Measurements from ENCODE around the gene ACSF3. TPM values are rescaled to one million over a fixed set of nuclear protein-coding genes. Genes with fewer than 3 reads are reported as not detected.

The ACSF3 gene
- total and polyA plus RNA-seq, 3 donors from 2014 or later: 30.3 to 70.1 (median 61.0) TPM

DNA sequence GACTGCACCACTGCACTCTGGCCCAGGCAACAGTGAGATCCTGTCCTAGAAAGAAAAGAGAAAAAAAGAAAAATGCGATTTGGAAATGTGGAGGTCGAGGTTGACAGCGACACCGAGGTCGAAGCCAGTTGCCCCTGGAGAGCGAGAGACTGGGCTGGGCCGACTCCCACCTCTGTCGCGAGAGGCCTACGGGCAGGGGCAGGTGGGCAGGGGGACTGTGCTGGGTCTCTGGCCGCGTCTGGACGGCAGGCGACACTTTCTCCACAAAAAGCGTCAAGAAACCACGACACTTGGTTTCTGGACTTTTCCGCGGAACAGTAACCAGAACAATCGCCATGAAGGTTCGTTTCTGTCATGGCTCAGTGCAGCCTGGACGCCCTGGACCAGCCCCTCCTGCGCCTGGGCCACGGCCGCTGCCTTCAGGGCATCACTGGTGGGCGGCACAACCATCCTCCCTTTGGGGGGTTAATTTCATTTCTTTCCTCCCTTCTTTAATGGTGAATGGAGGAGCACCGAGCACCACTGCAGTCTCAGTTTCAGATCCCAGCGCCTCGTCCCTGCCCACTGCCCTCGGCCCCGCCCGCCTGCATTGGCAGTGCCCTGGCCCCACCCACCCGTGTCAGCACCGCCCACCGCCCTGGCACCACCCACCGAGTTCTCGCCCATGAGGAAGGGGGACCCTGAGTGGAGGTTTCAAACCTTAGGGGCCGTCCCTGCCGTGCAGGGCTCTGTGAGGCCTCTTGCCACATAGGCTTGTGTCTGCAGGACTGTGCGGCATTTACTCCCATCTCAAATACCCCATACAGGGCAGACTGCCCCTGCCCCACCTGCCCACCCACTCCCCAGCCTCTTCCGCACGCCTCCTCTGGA, 59.4 kb downstream of the ACSF3 start:
- Histone ChIP-seq H3K9me3 (no peaks in the 10 kb centered on the region), H3K27me3 (no peaks in the 10 kb centered on the region), H3K36me3 (ENCODE audit: low read depth, missing control alignments) (no peaks in the 10 kb centered on the region), H3K4me1 (peaks cover 26% of the 10 kb centered on the region), H3K4me3 (no peak overlapping the region), H3K27ac (no peak overlapping the region)
- intact Hi-C loops (cut with DNase I; ENCODE audit: low total_unique reads): no loop called here
- WGBS, 2 donors: 88 to 89% methylated on average over 34 to 41 of the region's 41 CpGs
- TF ChIP-seq POLR2A (IDR thresholded peaks at IDR 0.05): no peak
- TF ChIP-seq, protein P1, sequence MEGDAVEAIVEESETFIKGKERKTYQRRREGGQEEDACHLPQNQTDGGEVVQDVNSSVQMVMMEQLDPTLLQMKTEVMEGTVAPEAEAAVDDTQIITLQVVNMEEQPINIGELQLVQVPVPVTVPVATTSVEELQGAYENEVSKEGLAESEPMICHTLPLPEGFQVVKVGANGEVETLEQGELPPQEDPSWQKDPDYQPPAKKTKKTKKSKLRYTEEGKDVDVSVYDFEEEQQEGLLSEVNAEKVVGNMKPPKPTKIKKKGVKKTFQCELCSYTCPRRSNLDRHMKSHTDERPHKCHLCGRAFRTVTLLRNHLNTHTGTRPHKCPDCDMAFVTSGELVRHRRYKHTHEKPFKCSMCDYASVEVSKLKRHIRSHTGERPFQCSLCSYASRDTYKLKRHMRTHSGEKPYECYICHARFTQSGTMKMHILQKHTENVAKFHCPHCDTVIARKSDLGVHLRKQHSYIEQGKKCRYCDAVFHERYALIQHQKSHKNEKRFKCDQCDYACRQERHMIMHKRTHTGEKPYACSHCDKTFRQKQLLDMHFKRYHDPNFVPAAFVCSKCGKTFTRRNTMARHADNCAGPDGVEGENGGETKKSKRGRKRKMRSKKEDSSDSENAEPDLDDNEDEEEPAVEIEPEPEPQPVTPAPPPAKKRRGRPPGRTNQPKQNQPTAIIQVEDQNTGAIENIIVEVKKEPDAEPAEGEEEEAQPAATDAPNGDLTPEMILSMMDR (IDR thresholded peaks at IDR 0.05): no peak
- DNase-seq: no peak

DNA sequence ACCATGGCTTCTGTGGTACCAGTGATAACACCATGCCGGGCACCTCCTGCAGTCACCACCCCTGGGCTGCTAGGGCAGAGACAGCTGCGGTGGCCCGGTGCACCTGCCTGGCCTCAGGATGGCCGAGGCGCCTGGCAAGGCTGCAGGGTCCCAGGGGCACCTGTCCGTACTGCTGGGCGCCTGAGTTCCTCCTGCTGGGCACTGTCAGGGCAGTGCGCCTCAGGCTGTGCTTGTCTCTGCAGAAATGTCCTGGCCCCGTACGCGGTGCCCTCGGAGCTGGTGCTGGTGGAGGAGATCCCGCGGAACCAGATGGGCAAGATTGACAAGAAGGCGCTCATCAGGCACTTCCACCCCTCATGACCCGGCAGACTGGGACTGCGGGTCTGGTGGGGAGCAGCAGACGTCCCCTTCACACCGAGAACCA, 60.2 kb downstream of the ACSF3 start:
- H3K27me3 ChIP-seq: no peaks in the 10 kb centered on the region
- intact Hi-C loops (cut with DNase I; ENCODE audit: low total_unique reads): no loop called here
- TF ChIP-seq POLR2A (IDR thresholded peaks at IDR 0.05): no peak
- TF ChIP-seq, protein P1 (IDR thresholded peaks at IDR 0.05): no peak
- no peak overlapping the region for H3K4me3 ChIP-seq
- no peaks in the 10 kb centered on the region for H3K36me3 ChIP-seq (ENCODE audit: low read depth, missing control alignments)
- peaks cover 26% of the 10 kb centered on the region for H3K4me1 ChIP-seq
- DNase-seq: no peak
- H3K27ac ChIP-seq: no peak overlapping the region
- no peaks in the 10 kb centered on the region for H3K9me3 ChIP-seq
- WGBS, 2 donors: 96 to 100% methylated on average over 4 to 19 of the region's 19 CpGs

DNA sequence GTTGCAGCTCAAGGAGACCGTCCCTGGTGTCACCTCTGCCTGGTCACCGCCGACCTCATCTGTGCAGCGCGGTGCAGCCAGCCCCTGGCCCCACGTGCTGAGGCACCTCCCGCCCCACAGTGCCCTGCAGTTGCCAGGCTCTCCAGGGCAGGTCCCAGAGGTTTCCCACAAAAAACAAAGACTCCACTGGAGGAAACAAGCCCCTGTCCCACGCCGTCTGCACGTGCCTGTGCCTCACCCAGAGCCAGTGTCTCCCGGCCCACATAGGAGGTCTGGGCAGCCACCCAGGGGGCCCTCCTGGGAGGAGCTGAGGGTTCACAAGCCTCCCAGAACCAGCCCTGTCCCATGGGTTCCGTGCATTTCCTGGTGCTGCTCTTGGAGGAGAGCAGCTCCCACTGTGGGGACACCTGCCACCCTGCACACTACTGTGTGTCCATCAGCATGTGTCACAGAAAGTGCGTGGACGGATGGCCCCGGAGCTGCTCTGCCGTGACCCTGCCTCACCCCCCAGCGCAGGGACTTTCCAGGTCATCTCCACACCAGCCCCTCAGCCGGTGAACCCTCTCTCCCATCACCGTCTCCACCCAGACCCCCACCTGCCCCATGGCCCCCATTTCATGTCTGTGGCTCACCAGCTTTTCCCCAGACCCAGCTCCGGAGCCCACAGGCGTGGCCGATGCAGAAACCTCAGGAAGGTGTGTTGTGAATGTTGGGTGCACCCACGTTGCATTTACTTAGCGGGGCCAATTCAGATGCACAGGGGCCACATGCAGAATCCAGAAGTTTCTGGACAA, 60.9 kb downstream of the ACSF3 start:
- intact Hi-C loops (cut with DNase I; ENCODE audit: low total_unique reads): no loop called here

DNA sequence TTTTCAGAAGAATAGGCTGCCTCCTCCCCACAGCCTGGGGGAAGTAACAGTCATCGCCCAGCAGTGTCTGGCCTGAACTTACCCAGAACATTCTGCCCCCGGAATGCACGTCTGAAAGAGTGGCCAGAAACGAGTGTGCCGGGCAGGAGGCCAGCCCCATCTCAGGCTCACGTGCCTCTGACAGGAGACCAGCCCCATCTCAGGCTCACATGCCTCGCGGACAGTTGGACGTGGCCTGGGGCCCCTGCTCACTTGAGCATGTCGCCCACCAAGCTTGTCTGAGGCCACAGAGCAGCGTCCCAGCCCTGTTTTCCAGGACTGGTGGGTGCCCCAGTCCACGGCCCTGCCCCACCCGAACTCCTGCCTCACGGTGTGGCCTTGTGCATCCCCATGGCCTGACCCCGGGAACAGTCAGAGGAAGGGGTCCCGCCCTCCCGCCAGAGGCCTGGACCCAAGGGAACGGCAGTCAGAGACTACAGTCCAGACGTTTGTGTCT, 61.6 kb downstream of the ACSF3 start:
- Histone ChIP-seq H3K27me3 (no peaks in the 10 kb centered on the region), H3K36me3 (ENCODE audit: low read depth, missing control alignments) (no peaks in the 10 kb centered on the region), H3K9me3 (no peaks in the 10 kb centered on the region), H3K4me3 (no peak overlapping the region), H3K4me1 (peaks cover 26% of the 10 kb centered on the region), H3K27ac (peak overlapping the region in 1 of 2 donors; percentile 14)
- intact Hi-C loops (cut with DNase I; ENCODE audit: low total_unique reads): no loop called here
- 25 to 55% methylated on average over 10 to 19 of the region's 19 CpGs for WGBS, 2 donors
- TF ChIP-seq, protein P1 (IDR thresholded peaks at IDR 0.05): no peak
- TF ChIP-seq POLR2A (IDR thresholded peaks at IDR 0.05): no peak
- peak; percentile 89 for DNase-seq

More for the DNA sequence above, 60.9 kb downstream of the ACSF3 start:
- Histone ChIP-seq H3K4me1 (peaks cover 26% of the 10 kb centered on the region), H3K27me3 (no peaks in the 10 kb centered on the region), H3K4me3 (no peak overlapping the region), H3K9me3 (no peaks in the 10 kb centered on the region), H3K27ac (no peak overlapping the region), H3K36me3 (ENCODE audit: low read depth, missing control alignments) (no peaks in the 10 kb centered on the region)
- no peak for TF ChIP-seq POLR2A (IDR thresholded peaks at IDR 0.05)
- TF ChIP-seq, protein P1 (IDR thresholded peaks at IDR 0.05): no peak
- WGBS, 2 donors: 72 to 74% methylated on average over 13 to 24 of the region's 24 CpGs
- no peak for DNase-seq

Data from testis (tissue), 3 donors.